GM19025 (cell line): ENCODE data around the gene SAXO1.
"Not testable (repeated sequence)": the region's sequence is repeated elsewhere in the genome, so short reads cannot be mapped to it uniquely, and the experiment has no call there.

Source experiments
- ATAC-seq: cut with Tn5 transposase; IDR thresholded peaks from one replicate; pipeline ENCODE4 v1.9.1; 2021; ENCODE audit warnings: mild to moderate bottlenecking, low read depth, moderate library complexity; ENCODE audit not compliant: unreplicated experiment

The SAXO1 gene, protein sequence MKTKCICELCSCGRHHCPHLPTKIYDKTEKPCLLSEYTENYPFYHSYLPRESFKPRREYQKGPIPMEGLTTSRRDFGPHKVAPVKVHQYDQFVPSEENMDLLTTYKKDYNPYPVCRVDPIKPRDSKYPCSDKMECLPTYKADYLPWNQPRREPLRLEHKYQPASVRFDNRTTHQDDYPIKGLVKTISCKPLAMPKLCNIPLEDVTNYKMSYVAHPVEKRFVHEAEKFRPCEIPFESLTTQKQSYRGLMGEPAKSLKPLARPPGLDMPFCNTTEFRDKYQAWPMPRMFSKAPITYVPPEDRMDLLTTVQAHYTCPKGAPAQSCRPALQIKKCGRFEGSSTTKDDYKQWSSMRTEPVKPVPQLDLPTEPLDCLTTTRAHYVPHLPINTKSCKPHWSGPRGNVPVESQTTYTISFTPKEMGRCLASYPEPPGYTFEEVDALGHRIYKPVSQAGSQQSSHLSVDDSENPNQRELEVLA

DNA sequence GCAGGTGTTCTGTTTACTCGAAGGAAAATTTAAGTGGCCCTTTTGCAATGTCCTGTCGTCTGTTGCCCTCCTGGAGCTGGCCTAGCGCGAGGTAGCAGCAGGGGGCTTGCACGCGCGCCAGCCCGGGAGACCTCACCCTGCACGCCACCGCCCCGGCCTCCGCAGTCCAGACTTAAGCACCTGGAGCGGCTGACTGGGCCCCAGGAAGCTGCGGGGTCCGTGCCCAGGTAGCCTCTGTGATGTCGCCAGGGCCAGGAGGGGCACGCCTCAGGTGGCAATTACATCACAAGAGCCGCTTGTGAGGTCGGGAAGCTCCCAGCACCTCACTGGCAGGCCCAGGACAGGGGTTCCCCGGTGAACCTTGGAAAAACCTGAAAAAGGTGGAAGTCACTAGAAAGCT lies at the start of gene SAXO1:
SAXO1 (minus strand) TSS at position 195 of the 400 bp plus-strand sequence. CDS start 301 bp downstream, outside the sequence.
- no peak for ATAC-seq

DNA sequence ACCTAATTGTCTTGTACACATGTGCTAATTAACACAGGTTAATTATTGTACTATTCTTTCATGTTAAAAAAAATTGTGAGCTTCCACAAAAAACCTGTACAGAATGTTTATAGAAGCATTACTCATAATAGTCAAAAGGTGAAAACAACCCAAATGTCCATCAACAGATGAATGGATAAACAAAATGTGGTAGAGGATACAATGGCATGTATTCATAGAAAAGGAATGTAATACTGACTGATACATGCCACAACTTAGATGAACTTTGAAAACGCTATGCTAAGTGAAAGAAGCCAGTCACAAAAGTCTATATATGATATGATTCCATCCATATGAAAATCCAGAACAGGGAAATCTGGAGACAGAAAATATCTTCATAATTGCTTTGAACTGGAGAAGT lies 41.8 kb upstream of the SAXO1 start:
- ATAC-seq, result no peak

DNA sequence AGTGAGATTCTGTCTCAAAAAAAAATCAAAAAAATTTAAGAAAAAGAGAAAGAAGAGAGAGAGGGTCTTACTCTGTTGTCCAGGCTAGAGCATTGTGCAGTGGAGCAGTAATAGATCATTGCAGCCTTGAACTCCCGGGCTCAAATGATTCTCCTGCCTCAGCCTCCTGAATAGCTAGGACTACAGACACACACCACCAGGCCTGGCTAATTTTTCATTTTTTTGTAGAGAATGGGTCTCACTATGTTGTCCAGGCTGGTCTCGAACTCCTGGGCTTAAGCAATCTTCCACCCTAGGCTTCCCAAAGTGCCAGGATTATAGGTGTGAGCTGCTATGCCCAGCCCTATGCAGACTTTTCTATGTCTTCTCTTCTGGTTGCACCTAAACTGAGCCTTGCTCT lies 41.2 kb upstream of the SAXO1 start:
- no peak for ATAC-seq

DNA sequence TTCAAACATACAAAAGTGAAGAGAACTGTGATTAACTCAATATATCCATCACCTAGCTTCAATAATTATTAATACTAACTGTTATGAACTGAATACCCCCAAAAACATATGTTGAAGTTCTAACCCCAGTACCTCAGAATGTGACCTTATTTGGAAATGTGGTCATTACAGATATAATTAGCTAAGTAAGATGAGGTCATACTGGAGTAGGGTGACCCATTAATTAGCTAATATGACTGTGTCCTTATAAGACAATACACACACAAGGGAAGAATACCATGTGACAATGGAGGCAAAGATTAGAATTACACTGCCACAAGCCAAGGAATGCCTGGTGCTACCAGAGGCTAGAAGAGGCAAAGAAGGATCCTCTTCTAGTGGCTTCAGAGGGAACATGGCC lies 24.0 kb upstream of the SAXO1 start:
- no peak for ATAC-seq

DNA sequence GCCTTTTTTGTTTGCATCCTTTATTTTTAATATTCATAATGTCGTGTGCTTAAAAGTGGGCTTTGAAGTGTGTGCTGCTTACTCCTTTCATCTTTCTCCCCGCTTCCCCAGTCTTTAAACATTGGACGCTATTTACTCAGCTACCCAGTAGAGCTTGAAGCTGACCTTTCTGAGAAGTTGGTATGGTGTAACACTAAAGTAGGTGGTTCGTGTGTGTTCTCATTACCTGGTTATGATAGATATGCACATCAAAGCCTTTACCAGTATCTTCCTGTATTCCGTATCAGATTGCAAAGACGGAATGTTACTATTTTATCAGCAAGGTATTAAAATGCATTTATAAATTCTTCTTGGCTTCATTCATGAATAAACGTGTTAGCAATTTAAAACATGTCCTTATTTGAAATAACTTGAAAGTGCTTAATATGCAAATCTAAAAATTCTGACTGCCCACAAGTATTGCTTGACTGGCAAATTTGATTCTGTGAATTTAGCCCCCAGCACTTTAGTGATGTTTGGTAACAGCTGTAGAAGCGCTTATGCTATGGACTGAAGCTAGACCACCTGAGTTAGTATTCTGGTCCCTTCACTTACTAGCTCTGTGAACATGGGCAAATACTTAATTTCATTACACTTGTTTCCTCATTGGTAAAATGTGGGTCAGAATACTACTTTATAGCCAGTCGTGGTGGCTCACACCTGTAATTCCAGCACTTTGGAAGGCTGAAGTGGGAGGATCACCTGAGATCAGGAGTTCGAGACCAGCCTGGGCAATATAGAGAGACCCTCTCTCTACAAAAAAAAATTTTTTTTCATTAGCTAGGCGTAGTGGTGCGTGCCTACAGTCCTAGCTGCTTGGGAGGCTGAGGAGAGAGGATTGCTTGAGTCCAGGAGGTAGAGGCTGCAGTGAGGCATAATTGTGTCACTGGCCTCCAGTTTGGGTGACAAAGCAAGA lies 17.9 kb upstream of the SAXO1 start:
- ATAC-seq, result no peak

DNA sequence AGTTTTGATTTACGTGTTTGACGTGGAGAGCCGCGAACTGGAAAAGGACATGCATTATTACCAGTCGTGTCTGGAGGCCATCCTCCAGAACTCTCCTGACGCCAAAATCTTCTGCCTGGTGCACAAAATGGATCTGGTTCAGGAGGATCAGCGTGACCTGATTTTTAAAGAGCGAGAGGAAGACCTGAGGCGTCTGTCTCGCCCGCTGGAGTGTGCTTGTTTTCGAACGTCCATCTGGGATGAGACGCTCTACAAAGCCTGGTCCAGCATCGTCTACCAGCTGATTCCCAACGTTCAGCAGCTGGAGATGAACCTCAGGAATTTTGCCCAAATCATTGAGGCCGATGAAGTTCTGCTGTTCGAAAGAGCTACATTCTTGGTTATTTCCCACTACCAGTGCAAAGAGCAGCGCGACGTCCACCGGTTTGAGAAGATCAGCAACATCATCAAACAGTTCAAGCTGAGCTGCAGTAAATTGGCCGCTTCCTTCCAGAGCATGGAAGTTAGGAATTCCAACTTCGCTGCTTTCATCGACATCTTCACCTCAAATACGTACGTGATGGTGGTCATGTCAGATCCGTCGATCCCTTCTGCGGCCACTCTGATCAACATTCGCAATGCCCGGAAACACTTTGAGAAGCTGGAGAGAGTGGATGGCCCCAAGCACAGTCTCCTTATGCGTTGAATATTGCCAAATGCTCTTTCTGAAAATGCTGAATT lies 17.1 kb upstream of the SAXO1 start:
- ATAC-seq, result no peak

DNA sequence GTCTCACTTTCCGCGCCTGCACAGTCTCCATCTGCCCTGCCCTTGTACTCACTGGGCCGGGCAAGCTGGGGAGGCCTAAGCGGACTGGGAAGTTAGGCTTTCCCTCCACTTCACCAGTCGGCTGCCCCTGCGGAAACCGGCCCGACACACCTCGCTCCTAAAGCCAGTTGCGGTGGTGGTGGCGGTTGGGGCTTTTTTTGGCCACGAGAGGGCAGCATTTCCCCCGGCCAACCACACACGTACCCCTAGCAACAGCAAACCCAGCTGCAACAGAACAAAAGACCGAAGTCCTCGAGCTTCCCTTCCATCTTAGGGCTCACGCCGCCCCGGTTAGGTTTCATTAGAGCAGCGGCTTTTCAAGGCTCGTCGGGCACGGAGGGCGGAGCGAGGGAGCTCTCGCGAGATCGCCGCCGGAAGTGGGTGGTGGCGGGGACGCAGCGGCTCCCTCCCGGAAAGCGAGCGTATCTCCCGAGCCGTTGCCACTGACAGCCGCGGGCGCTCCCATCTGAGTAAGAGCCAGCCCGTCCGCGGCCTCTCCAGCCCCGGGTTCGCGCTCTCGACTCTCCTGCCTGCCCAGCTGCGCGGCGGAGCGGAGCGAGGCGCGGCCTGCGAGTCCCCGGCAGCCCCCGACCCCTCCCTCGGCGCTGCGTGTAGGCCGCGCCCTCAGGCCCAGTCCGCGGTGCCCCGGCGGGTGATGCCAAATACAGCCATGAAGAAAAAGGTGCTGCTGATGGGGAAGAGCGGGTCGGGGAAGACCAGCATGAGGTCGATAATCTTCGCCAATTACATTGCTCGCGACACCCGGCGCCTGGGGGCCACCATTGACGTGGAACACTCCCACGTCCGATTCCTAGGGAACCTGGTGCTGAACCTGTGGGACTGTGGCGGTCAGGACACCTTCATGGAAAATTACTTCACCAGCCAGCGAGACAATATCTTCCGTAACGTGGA lies 16.2 kb upstream of the SAXO1 start, which contains the start of gene RRAGA:
RRAGA (plus strand) TSS at position 462 of the 951 bp plus-strand sequence; CDS start at position 695, 233 bp downstream.
- ATAC-seq, result peak; percentile 86

DNA sequence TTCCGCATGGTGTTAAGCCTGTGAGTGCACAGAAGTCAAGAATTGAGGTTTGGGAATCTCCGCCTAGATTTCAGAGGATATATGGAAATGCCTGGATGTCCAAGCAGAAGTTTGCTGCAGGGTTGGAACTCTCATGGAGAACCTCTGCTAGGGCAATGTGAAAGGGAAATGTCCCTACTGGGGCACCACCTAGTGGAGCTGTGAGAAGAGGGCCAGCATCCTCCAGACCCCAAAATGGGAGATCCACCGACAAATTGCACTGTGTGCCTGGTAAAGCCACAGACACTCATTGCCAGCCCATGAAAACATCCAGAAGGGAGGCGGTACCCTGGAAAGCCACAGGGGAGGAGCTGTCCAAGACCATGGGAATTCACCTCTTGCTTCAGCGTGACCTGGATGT lies 3.6 kb upstream of the SAXO1 start:
- no peak for ATAC-seq

DNA sequence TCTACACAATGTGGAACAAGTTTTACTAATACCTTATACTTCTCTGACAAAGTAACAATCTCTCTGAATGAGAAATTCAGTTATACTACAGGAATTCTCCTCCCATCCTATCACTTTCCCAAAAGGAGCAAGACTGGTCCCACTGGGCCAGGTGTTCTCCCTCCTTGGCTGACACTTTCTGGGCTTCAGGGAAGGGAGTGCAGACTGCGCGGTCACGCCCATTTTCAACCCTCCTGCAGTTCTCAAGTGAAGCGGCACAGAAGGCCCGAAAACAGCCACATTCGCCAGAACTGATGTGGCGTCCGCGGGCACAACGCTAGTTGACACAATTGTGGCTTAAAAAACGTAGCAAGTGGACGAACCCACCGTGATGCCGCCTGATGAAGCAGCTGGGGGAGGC lies 603 bp downstream of the SAXO1 start:
- ATAC-seq, result no peak

DNA sequence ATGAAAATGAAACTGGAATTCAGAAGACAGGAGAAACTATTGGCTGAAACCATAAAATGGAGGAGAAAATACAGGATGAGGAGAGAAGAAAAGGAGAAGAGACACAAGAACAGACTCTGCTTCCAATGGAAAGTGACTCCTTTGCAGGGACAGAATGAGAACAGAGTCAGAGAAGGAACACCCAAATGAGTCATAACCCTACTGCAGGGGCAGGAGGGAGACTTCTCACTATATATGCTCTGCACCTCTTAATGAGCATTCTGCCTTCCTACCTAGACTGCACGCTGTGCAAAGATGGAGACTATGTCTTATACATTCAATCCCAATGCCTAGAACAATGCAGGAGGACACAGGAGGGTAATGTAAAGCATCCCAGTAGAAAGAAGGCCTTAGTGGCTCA lies 2.1 kb downstream of the SAXO1 start:
- peak; percentile 58 for ATAC-seq

DNA sequence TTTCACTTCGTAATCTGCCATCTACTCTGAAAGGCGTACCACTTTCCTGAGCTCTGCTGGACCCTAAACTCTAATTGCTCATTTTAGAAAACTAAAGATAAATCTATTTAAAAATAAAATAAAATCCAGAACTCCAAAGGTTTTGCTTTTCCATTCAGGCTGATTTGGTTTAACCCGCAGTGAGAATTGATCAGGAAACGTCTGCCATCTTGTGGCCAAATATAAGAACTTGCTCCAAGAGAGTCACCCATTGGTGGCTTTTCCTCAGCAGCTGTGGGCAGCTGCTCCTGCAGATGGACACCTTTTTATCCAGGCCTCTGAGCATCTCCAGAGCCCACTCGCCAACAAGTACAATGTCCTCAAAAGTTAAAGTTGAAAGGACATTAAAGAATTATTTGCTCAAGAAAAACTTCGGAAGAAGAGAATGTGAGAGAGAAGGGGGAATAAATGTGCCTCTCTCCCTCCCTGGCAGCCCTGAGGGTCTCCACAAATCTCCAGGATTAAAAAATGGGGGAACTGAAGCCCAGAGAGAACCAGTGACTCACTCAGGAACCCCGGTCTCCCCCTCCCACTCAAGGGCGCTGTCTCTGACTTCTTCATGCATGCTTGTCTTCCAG lies 4.1 kb downstream of the SAXO1 start:
- no peak for ATAC-seq

DNA sequence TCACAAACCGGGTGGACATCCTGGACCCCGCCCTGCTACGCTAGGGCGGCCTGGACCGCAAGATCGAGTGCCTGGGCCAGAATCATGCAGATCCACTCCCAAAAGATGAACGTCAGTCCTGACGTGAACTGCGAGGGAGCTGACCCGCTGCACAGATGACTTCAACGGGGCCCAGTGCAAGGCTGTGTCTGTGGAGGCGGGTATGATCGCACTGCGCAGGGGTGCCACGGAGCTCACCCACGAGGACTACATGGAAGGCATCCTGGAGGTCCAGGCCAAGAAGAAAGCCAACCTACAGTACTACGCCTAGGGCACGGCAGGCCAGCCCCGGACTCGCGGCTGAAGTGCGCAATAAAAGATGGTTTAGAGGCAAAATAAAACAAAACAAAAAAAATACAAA lies 5.2 kb downstream of the SAXO1 start:
- ATAC-seq, result no peak

DNA sequence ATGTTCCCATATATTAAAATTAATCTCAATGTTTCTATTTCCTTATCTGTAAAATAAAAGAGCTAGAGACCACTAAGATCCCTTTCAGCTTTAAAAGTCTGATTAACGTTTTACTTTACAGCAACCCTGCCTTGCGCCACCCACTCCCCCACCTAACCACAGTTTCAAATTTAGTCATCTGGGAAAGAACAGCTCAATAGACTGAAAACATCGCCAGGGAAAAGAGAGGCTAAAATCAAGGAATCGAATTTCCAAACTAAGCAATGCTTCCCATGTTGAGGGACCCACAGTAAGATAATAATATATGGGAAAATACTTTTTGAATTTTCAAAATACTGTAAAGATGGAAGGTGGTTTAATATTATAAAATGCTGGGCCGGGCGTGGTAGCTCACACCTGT lies 6.6 kb downstream of the SAXO1 start:
- no peak for ATAC-seq

DNA sequence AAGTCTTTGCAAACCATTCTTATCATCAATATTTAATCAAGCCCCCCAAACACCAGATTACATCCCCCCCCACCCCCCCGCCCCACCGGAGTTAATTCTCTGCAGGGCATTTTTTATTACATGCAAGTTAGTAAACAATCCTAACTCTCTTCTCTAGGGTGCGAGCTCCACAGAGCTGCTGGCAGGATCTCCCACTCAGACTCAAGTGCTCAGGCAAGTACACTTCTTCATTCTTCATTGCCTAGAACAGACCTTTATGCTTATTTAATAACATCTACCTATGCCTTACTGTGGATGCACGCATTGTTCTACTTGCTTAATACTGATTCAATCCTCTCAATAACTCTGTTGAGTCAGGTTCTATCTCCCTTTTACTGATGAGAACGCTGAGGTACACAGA lies 9.9 kb downstream of the SAXO1 start:
- ATAC-seq, result no peak

DNA sequence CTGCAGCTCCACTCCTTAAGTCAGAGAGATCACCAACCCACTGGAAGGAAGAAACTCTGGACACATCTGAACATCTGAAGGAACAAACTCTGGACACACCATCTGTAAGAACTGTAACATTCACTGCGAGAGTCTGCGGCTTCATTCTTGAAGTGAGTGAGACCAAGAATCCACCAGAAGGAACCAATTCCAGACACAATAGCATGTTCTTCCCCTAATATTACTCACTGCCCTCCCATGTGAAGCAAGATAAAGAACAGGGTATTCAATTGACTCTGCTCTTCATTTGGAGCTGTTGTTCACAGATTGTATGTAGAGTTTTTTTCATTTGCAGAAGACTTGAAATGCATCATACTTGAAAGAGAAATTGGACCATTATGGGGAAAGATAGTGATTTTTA lies 10.8 kb downstream of the SAXO1 start:
- peak; percentile 52 for ATAC-seq

DNA sequence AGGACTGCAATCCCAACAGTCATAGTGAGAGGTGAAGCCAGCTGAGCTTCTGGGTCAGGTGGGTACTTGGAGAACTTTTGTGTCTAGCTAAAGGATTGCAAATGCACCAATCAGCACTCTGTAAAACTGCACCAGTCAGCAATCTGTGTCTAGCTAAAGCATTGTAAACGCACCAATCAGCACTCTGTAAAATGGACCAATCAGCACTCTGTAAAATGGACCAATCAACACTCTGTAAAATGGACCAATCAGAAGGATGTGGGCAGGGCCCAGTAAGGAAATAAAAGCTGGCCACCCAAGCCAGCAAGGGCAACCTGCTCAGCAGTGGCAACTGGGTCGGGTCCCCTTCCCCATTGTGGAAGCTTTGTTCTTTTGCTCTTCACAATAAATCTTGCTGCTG lies 11.4 kb downstream of the SAXO1 start:
- not testable (repeated sequence) for ATAC-seq

DNA sequence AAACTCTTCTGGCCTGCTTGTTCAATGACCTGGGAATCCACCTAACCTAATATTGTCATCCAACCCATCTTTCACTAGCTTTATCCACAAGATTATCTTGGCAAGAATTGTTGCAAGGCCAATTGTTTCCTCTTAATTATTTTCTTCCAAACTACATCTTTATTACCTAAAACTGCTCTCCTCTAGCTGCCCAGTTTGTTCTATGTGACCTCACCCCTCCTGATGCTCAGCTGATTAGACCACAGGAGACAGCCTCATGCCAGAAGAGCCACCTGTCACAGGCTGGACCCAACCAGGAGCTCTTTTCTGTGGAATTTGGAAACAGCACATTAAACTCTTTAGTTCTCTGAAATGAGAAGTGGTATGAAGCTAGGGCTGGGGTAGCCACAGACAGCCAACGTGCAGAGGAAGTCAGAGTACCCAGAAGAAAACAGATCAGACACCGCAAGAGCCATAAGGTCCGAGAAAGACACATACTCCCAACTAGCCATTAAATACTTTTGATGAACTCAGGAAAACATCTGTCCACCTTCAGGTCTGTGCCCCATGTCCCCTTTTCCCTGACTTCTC lies 12.0 kb downstream of the SAXO1 start:
- ATAC-seq, result no peak

DNA sequence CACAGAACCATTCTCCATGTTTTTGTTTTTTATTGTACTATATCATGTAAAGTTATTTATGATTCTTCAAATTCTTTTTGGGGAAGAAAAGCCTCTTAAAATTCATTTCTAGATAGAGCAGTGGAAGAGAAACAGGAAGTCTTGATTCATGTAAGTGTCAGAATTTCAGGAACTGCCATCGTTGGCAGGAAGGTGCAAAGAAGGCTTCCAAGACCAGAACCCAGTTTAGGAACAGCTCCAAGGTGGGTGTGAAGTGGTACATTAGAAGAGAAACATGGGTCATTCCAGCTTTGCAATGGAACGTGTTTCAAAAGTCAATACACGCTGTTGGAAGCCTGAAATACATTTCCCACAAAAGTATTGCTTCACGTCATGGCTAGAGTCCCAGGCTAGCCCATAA lies 14.8 kb downstream of the SAXO1 start:
- no peak for ATAC-seq
